ENCODE data around the gene PIK3R5. TPM values are rescaled to one million over a fixed set of nuclear protein-coding genes. Genes with fewer than 3 reads are reported as not detected.
A peak's percentile ranks its signal among the peaks of the same experiment; 100 is the strongest.

Gene PIK3R5
- total RNA-seq, 2 experiments from 2014 or later = 27.9 to 32.6 TPM

GRCh38 chr17:8846768-8847211 lies 118.7 kb downstream of the PIK3R5 start:
- H3K27me3 Mint-ChIP-seq = no peaks in the 10 kb centered on the region
- H3K4me3 Mint-ChIP-seq = no peak overlapping the region
- peaks cover 3% of the 10 kb centered on the region for H3K36me3 Mint-ChIP-seq
- no peak overlapping the region for H3K27ac Mint-ChIP-seq
- DNase-seq = no peak
- H3K9me3 Mint-ChIP-seq = peaks cover 6% of the 10 kb centered on the region
- peaks cover 6% of the 10 kb centered on the region for H3K4me1 Mint-ChIP-seq

DNA sequence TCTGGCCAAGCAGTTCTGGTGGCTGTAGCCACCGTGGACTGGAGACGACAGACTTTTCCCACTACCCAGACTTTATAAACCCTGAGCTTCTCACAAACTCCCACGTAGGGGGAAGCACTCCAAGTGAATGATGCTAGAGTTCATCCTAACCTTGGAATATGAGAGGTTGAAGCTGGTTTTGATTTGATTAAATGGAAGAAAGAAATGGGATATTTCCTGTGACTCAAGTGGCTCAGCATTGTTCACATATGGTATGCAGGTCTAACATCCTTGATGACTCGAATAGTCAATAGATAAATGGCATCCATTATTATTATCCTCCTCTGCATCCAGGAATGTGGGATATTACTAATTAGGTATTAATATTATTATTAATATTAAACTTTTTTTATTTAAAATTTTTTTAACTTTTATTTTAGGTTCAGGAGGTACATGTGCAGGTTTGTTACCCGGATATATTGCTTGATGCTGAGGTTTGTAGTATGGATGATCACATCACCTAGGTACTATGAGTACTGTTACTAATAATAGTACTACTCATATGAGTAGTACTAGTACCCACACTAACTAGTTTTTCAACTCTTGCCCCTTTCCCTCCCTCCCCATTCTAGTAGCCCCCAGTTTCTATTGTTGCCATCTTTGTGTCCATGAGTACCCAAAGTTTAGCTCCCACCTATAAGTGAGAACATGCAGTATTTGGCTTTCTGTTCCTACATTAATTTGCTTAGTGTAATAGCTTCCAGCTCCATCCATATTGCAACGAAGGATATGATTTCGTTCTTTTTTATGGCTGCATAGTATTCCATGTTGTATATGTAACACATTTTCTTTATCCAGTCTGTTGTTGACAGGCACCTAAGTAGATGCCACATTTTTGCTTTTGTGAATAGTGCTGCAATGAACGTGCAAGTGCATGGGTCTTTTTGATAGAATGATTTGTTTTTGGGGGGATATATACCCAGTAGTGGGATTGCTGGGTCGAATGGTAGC lies 121.0 kb downstream of the PIK3R5 start:
- Mint-ChIP-seq H3K9me3 (peaks cover 6% of the 10 kb centered on the region), H3K27ac (no peak overlapping the region), H3K4me3 (no peak overlapping the region), H3K27me3 (no peaks in the 10 kb centered on the region), H3K4me1 (peaks cover 6% of the 10 kb centered on the region), H3K36me3 (peaks cover 3% of the 10 kb centered on the region)
- DNase-seq = no peak

DNA sequence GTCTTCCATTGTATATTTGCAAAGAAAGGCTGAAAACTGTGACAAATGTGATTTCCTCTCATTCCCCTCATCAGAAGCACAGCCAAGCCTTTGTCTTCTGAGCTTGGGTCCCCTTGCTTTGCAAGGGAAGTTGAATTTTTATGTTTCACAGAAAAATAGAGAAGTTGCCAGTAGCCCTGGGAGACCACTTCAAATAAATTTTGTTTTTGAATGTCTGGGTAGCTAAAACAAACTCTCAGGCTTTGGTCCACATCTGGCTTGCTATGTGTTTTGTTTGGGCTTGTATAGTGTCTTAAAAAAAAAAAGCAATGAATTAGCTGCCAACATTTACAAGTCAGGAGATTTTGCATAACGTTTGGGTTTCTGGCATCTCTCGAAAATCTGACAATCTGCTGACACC lies 122.2 kb downstream of the PIK3R5 start:
- Mint-ChIP-seq H3K9me3 (peaks cover 6% of the 10 kb centered on the region), H3K27me3 (no peaks in the 10 kb centered on the region), H3K4me3 (no peak overlapping the region), H3K36me3 (peaks cover 1% of the 10 kb centered on the region), H3K27ac (no peak overlapping the region), H3K4me1 (peaks cover 6% of the 10 kb centered on the region)
- no peak for DNase-seq

GRCh38 chr17:8841844-8842243 lies 123.7 kb downstream of the PIK3R5 start:
- peaks cover 1% of the 10 kb centered on the region for H3K36me3 Mint-ChIP-seq
- peaks cover 2% of the 10 kb centered on the region for H3K4me1 Mint-ChIP-seq
- DNase-seq = no peak
- peaks cover 6% of the 10 kb centered on the region for H3K9me3 Mint-ChIP-seq
- no peak overlapping the region for H3K27ac Mint-ChIP-seq
- no peak overlapping the region for H3K4me3 Mint-ChIP-seq
- no peaks in the 10 kb centered on the region for H3K27me3 Mint-ChIP-seq

- no peaks in the 10 kb centered on the region for H3K36me3 Mint-ChIP-seq
- H3K9me3 Mint-ChIP-seq = no peaks in the 10 kb centered on the region
- no peaks in the 10 kb centered on the region for H3K4me1 Mint-ChIP-seq
- no peak overlapping the region for H3K27ac Mint-ChIP-seq
- H3K4me3 Mint-ChIP-seq = no peak overlapping the region
- DNase-seq = no peak
- no peaks in the 10 kb centered on the region for H3K27me3 Mint-ChIP-seq
These were observed 126.0 kb downstream of the PIK3R5 start for GRCh38 chr17:8839410-8839935.

DNA sequence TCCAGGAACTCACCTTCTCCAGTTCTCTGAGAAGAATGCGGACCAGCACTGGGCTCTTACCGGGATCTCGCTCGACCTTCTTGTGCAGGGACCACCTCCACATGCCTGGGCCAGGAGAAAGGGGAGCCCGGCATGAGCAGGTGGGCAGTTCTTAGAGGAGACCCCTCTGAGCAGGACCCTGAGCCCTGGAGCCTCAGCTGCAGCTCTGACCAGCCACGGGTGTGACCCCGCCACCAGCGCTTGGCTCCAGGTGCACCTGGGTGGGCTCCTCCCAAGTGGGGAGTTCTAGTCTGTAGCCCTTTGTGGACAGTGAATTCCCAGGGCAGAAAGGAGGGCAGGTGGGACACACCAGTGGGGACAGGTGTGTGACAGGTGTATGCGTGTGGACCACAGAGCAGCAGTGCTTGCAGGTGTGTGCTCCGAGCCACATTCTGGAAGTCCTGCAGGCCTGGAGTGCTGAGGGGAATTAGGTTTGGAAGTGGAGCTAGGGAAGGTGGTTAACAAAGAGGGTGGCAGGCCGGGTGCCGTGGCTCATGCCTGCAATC lies 126.9 kb downstream of the PIK3R5 start:
- Mint-ChIP-seq H3K27me3 (no peaks in the 10 kb centered on the region), H3K4me1 (no peaks in the 10 kb centered on the region), H3K27ac (no peak overlapping the region), H3K36me3 (no peaks in the 10 kb centered on the region), H3K4me3 (no peak overlapping the region), H3K9me3 (no peaks in the 10 kb centered on the region)
- no peak for DNase-seq

GRCh38 chr17:8837563-8838075 lies 127.9 kb downstream of the PIK3R5 start:
- Mint-ChIP-seq H3K36me3 (no peaks in the 10 kb centered on the region), H3K4me3 (no peak overlapping the region), H3K27me3 (no peaks in the 10 kb centered on the region), H3K9me3 (no peaks in the 10 kb centered on the region), H3K27ac (no peak overlapping the region), H3K4me1 (no peaks in the 10 kb centered on the region)
- no peak for DNase-seq

DNA sequence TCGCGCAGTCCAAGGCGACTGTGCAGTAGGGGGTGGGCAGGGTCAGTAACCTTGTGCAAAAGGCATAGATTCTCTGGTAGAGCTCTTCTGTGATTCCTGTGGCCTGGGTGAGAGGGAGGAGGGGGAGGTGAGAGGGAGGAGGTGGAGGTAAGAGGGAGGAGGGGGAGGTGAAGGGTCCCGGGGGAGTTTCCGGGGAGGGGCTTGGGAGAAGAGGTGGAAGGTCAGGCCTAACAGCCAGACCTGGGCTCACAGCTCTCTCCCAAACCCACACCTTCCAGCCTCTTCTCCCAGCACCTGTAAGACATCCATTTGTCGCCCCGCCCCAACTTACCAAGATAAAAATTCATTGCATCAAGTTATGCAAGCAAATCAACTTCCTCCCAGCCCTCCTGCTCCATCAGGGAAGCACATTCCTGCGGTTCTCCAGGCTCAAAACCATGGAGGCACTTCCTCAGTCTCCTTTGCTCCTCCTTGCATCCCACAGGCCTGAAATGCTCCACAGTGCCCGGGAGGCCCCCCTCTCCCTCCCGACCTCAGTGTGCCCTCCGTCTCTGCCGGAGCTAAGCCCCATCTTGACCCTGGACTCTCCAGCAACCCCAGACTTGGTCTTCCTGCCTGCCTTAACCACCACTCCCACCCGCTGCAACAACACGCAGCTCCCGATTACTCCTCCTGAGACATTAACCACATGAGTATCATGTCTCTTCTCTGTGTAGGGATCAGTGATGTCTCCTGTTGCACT lies 128.5 kb downstream of the PIK3R5 start:
- Mint-ChIP-seq H3K9me3 (no peaks in the 10 kb centered on the region), H3K4me3 (no peak overlapping the region), H3K4me1 (no peaks in the 10 kb centered on the region), H3K36me3 (no peaks in the 10 kb centered on the region), H3K27me3 (no peaks in the 10 kb centered on the region), H3K27ac (no peak overlapping the region)
- DNase-seq = no peak

DNA sequence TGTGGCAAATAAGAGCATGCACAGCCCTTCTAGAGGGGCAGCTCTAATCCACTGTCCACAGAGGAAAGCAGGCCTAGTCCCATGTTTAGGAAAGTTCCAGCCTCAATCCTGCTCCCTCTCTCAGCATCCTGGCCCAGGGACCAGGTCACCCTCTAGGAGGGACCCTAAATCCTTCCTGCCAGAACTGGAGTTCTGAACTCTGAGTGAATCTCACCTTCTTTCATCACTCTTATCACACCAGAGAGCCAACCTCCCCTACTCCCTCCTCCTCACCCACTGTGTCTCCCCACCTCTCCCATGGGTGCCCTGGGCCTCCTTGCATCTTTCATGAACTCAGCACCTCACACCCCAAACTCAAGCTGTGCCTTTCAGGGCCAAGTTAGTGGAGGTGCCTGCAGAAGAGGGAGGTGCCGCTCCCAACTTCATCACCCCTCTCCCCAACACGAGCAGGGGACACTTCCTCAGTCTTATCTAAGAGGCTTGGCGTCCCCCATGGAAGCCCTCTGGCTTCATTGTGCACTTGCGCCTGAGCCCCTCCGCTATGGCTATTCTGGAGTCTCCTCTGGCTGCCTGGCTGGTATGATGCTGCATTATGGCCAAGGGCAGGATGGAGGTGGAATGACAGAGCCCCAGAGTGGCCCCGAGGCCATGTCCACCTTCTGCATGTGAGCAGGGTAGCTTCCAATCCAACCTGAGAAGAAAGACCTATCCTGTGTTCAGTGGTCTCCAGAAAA lies 129.7 kb downstream of the PIK3R5 start:
- H3K36me3 Mint-ChIP-seq = no peaks in the 10 kb centered on the region
- H3K4me3 Mint-ChIP-seq = no peak overlapping the region
- no peaks in the 10 kb centered on the region for H3K9me3 Mint-ChIP-seq
- H3K27me3 Mint-ChIP-seq = no peaks in the 10 kb centered on the region
- no peaks in the 10 kb centered on the region for H3K4me1 Mint-ChIP-seq
- no peak for DNase-seq
- H3K27ac Mint-ChIP-seq = no peak overlapping the region

- DNase-seq = no peak
- no peaks in the 10 kb centered on the region for H3K27me3 Mint-ChIP-seq
- H3K4me1 Mint-ChIP-seq = no peaks in the 10 kb centered on the region
- no peak overlapping the region for H3K27ac Mint-ChIP-seq
- H3K9me3 Mint-ChIP-seq = no peaks in the 10 kb centered on the region
- H3K36me3 Mint-ChIP-seq = no peaks in the 10 kb centered on the region
- H3K4me3 Mint-ChIP-seq = no peak overlapping the region
These were observed 130.4 kb downstream of the PIK3R5 start for GRCh38 chr17:8835106-8835505.

- Mint-ChIP-seq H3K27me3 (no peaks in the 10 kb centered on the region), H3K4me3 (no peak overlapping the region), H3K27ac (no peak overlapping the region), H3K4me1 (no peaks in the 10 kb centered on the region), H3K9me3 (no peaks in the 10 kb centered on the region), H3K36me3 (no peaks in the 10 kb centered on the region)
- peak; percentile 46 for DNase-seq
These were observed 132.7 kb downstream of the PIK3R5 start for GRCh38 chr17:8832711-8833352.

DNA sequence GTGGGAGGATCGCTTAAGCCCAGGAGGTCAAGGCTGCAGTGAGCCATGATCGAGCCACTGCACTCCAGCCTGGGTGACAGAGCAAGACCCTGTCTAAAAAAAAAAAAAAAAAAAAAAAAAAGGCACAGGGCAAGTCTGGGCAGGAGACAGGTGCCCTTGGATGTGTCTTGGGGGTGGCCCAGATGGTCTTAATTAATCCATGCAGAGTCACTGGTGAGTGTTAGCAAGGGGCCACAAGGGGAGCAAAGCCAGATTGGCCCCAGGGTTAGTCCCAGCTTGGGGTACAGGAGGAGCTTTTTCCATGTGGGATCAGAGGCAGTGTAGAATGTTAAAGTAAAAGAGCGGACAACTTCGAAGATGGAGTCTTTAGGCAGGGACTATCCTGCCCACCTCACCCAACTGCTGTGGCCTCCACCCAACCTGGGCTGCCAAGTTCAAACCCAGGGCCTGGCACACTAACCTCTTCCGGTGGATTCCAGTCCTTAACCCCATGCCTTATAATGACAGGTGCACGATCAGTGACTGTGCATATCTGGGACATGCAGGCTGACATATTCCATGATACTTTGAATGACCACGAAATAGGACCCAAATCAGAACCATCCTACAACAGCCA lies 134.2 kb downstream of the PIK3R5 start:
- H3K36me3 Mint-ChIP-seq = no peaks in the 10 kb centered on the region
- no peak overlapping the region for H3K27ac Mint-ChIP-seq
- no peaks in the 10 kb centered on the region for H3K27me3 Mint-ChIP-seq
- H3K4me1 Mint-ChIP-seq = no peaks in the 10 kb centered on the region
- H3K9me3 Mint-ChIP-seq = no peaks in the 10 kb centered on the region
- no peak for DNase-seq
- no peak overlapping the region for H3K4me3 Mint-ChIP-seq

GRCh38 chr17:8830141-8830540 lies 135.4 kb downstream of the PIK3R5 start:
- no peaks in the 10 kb centered on the region for H3K4me1 Mint-ChIP-seq
- no peak overlapping the region for H3K27ac Mint-ChIP-seq
- H3K27me3 Mint-ChIP-seq = no peaks in the 10 kb centered on the region
- no peaks in the 10 kb centered on the region for H3K9me3 Mint-ChIP-seq
- H3K36me3 Mint-ChIP-seq = no peaks in the 10 kb centered on the region
- no peak for DNase-seq
- H3K4me3 Mint-ChIP-seq = no peak overlapping the region
